HEK293 (cell line): ENCODE results near the gene INO80.

Experiments
- CTCF ChIA-PET: fragments of 350-600 bp; formaldehyde crosslinking; extraction: SDS; loops from one replicate; lab custom pipeline; 2021; ENCODE audit warnings: antibody characterized with exemption; lab: Yijun Ruan, JAX
- POLR2A ChIA-PET: fragments of 300-600 bp; formaldehyde crosslinking; extraction: SDS; loops from one replicate; lab custom pipeline; 2020; ENCODE audit warnings: antibody characterized with exemption, inconsistent platforms; lab: Yijun Ruan, JAX
- H3K27ac ChIP-seq: fragments of 200-500 bp; sonication (Bioruptor generic); 2 replicates; pipeline ENCODE4 v1.5.1; 2014; ENCODE audit warnings: low read depth, low read length, control low read depth, inconsistent platforms; ENCODE audit errors: extremely low read depth
- H3K36me3 ChIP-seq, 2 experiments: fragments of 200-500 bp in 1 of 2; sonication (Bioruptor generic) in 1 of 2; 1 replicate in 1 of 2; 2 replicates in 1 of 2; pipeline ENCODE4 v1.5.1; 2014 to 2017; ENCODE audit warnings: inconsistent platforms in 2 of 2, low read length in 2 of 2; ENCODE audit not compliant: control insufficient read depth in 2 of 2, insufficient read depth in 1 of 2
- H3K4me1 ChIP-seq: fragments of 200-500 bp; sonication (Bioruptor generic); 2 replicates; pipeline ENCODE4 v1.5.1; 2014; ENCODE audit warnings: mild to moderate bottlenecking, low read length, inconsistent platforms; ENCODE audit not compliant: control insufficient read depth, insufficient read depth
- H3K4me3 ChIP-seq: 2 replicates; pipeline ENCODE4 v1.5.1; 2011; ENCODE audit warnings: low read depth, mild to moderate bottlenecking, control low read depth, low read length, moderate library complexity
- H3K9me3 ChIP-seq: fragments of 200-500 bp; sonication (Bioruptor generic); 2 replicates; pipeline ENCODE4 v1.5.1; 2014; ENCODE audit warnings: low read depth, low read length, inconsistent platforms; ENCODE audit not compliant: control insufficient read depth, insufficient read depth
- BCL11A ChIP-seq: fragments of 450-650 bp; formaldehyde crosslinking; IDR thresholded peaks from 2 replicates; pipeline ENCODE4 v1.5.1; 2016; ENCODE audit warnings: low read depth, missing biosample characterization, missing genetic modification characterization
- FEZF1 ChIP-seq: fragments of 450-650 bp; formaldehyde crosslinking; IDR thresholded peaks from 2 replicates; pipeline ENCODE4 v1.5.1; 2016; ENCODE audit warnings: missing biosample characterization, missing genetic modification characterization
- HOXC10 ChIP-seq: sonication (generic); formaldehyde crosslinking; IDR thresholded peaks from 2 replicates; pipeline ENCODE4 v1.8.1; 2023; ENCODE audit warnings: mild to moderate bottlenecking, missing genetic modification reagents
- REST ChIP-seq: fragments of 450-650 bp; formaldehyde crosslinking; IDR thresholded peaks from 2 replicates; pipeline ENCODE4 v1.5.1; 2016; ENCODE audit warnings: missing biosample characterization, missing genetic modification characterization
- ZNF274 ChIP-seq, 2 experiments: fragments of 200-500 bp in 1 of 2; fragments of 450-650 bp in 1 of 2; sonication (Bioruptor generic) in 1 of 2; formaldehyde crosslinking in 1 of 2; IDR thresholded peaks; 2 replicates each; pipeline versions ENCODE4 v1.5.1 to v1.6.1; 2014 to 2016; ENCODE audit warnings: borderline replicate concordance in 1 of 2, inconsistent platforms in 1 of 2, low read length in 1 of 2, missing biosample characterization in 1 of 2, missing genetic modification characterization in 1 of 2
- ZNF280D ChIP-seq: fragments of 450-650 bp; formaldehyde crosslinking; IDR thresholded peaks from 2 replicates; pipeline ENCODE4 v1.5.1; 2016; ENCODE audit warnings: missing biosample characterization, missing genetic modification characterization
- ZNF366 ChIP-seq: fragments of 450-650 bp; formaldehyde crosslinking; conservative IDR thresholded peaks from 2 replicates; pipeline ENCODE4 v1.5.1; 2016; ENCODE audit warnings: missing biosample characterization, missing genetic modification characterization
- ZNF610 ChIP-seq: fragments of 450-650 bp; formaldehyde crosslinking; IDR thresholded peaks from 2 replicates; pipeline ENCODE4 v1.5.1; 2016; ENCODE audit warnings: missing biosample characterization, missing genetic modification characterization, borderline replicate concordance
- ZNF645 ChIP-seq: fragments of 450-650 bp; formaldehyde crosslinking; IDR thresholded peaks from 2 replicates; pipeline ENCODE4; 2016; ENCODE audit warnings: missing biosample characterization, missing genetic modification characterization
- ZNF785 ChIP-seq: fragments of 450-650 bp; formaldehyde crosslinking; IDR thresholded peaks from 2 replicates; pipeline ENCODE4 v1.5.1; 2016; ENCODE audit warnings: missing biosample characterization, missing genetic modification characterization
- ZSCAN18 ChIP-seq: fragments of 450-650 bp; formaldehyde crosslinking; IDR thresholded peaks from 2 replicates; pipeline ENCODE4 v1.5.1; 2016; ENCODE audit warnings: missing biosample characterization, missing genetic modification characterization
- TF ChIP-seq, protein P1 (sequence below): sonication (generic); formaldehyde crosslinking; IDR thresholded peaks from 2 replicates; pipeline ENCODE4 v1.8.1; 2022; ENCODE audit warnings: mild to moderate bottlenecking, moderate library complexity, missing genetic modification reagents

INO80 gene

DNA sequence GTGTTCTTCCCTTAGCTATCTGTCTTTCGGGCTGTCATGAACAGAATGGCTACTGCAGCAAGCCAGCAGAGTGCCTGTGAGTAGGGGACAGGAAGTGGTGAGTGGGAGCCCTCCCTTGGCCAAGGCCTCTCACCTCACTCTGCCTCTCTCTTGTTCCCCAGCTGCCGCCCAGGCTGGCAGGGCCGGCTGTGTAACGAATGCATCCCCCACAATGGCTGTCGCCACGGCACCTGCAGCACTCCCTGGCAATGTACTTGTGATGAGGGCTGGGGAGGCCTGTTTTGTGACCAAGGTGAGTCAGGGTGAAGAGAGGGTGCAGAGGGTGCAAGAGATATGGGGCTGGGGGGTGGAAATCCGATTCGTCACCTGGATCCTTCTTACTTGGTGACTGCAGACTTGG, 183.9 kb downstream of the INO80 start (continued):
- TF ChIP-seq REST = no peak
- no peak for TF ChIP-seq ZNF785 (tag by site-specific recombination)
- TF ChIP-seq, protein P1, sequence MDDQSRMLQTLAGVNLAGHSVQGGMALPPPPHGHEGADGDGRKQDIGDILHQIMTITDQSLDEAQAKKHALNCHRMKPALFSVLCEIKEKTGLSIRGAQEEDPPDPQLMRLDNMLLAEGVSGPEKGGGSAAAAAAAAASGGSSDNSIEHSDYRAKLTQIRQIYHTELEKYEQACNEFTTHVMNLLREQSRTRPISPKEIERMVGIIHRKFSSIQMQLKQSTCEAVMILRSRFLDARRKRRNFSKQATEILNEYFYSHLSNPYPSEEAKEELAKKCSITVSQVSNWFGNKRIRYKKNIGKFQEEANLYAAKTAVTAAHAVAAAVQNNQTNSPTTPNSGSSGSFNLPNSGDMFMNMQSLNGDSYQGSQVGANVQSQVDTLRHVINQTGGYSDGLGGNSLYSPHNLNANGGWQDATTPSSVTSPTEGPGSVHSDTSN (CRISPR knock-in tag) = no peak
- no peak for TF ChIP-seq ZNF274 (IDR thresholded peaks at IDR 0.05; ENCODE audit: low read length)
- TF ChIP-seq ZNF274 (tag by site-specific recombination; IDR thresholded peaks at IDR 0.05; ENCODE audit: borderline replicate concordance) = no peak
- TF ChIP-seq HOXC10 = no peak
- TF ChIP-seq ZNF610 = no peak
- TF ChIP-seq ZNF366 = no peak
- TF ChIP-seq BCL11A (tag by site-specific recombination) = no peak
- TF ChIP-seq ZNF280D (tag by site-specific recombination) = no peak
- TF ChIP-seq ZSCAN18 = no peak

GRCh38 chr15:40931300-40932142, 184.6 kb downstream of the INO80 start:
- H3K4me3 ChIP-seq = no peak overlapping the region
- TF ChIP-seq ZNF645 (tag by site-specific recombination) (no peak), BCL11A (tag by site-specific recombination) (no peak), FEZF1 (tag by site-specific recombination) (no peak)
- H3K4me1 ChIP-seq = no peaks in the 10 kb centered on the region
- ChIA-PET CTCF (interaction anchor here (0.7 to 5.0 kb wide), 14 partner anchors 10 to 343 kb away, joined by 3 to 32 read pairs (median 6); partner anchors contain the start of gene CHAC1), POLR2A (interaction anchor here (0.8 to 6.1 kb wide), 4 partner anchors 9 to 79 kb away, joined by 3 to 58 read pairs (median 30); partner anchors contain the start of gene CHAC1)
- H3K27ac ChIP-seq = no peak overlapping the region
- H3K36me3 ChIP-seq = peaks cover 0 to 3% of the 10 kb centered on the region in 2 experiments; a peak in 1 of 3 replicates
- no peaks in the 10 kb centered on the region for H3K9me3 ChIP-seq
